SK-N-SH treated with all-trans-retinoic acid at 6 μM for 48 hours (cell line): Measurements from ENCODE around the gene NOD2.
A peak's percentile ranks its signal among the peaks of the same experiment; 100 is the strongest.

Experiments
- ATAC-seq: fragments of 200-7000 bp; cut with Tn5 transposase; 3 replicates; pipeline ENCODE4 v1.9.1; 2020; ENCODE audit warnings: mild to moderate bottlenecking, moderate library complexity
- ARNTL ChIP-seq: fragments of 450-650 bp; formaldehyde crosslinking; IDR thresholded peaks from 2 replicates; pipeline ENCODE4 v1.5.0; 2020; ENCODE audit warnings: low read depth, mild to moderate bottlenecking, moderate library complexity, borderline replicate concordance
- BACH2 ChIP-seq: fragments of 250-450 bp; sonication (Bioruptor Pico); IDR thresholded peaks from 2 replicates; pipeline ENCODE4 v1.9.0; 2021; ENCODE audit warnings: mild to moderate bottlenecking, borderline replicate concordance
- CREB5 ChIP-seq: fragments of 250-450 bp; sonication (Bioruptor Pico); IDR thresholded peaks from 2 replicates; pipeline ENCODE4 v1.5.1; 2020; ENCODE audit warnings: low read depth, mild to moderate bottlenecking, moderate library complexity
- CSRNP3 ChIP-seq: fragments of 250-450 bp; sonication (Bioruptor Pico); IDR thresholded peaks from 2 replicates; pipeline ENCODE4 v1.5.1; 2021; ENCODE audit warnings: mild to moderate bottlenecking, moderate library complexity
- GLIS3 ChIP-seq: fragments of 250-450 bp; sonication (Bioruptor Pico); IDR thresholded peaks from 2 replicates; pipeline ENCODE4 v1.5.0; 2020; ENCODE audit warnings: mild to moderate bottlenecking, moderate library complexity
- OSR1 ChIP-seq: fragments of 250-450 bp; sonication (Bioruptor Pico); IDR thresholded peaks from 2 replicates; pipeline ENCODE4 v1.8.0; 2022; ENCODE audit warnings: moderate library complexity, mild to moderate bottlenecking, inconsistent platforms
- PATZ1 ChIP-seq: fragments of 250-450 bp; sonication (Bioruptor Pico); IDR thresholded peaks from 2 replicates; pipeline ENCODE4 v1.8.0; 2020; ENCODE audit warnings: mild to moderate bottlenecking, moderate library complexity, borderline replicate concordance
- RARB ChIP-seq: fragments of 250-450 bp; sonication (Bioruptor Pico); IDR thresholded peaks from 2 replicates; pipeline ENCODE4 v1.8.0; 2021; ENCODE audit warnings: mild to moderate bottlenecking, moderate library complexity
- SNAI2 ChIP-seq: fragments of 250-450 bp; sonication (Bioruptor Pico); IDR thresholded peaks from 2 replicates; pipeline ENCODE4 v1.5.0; 2020; ENCODE audit warnings: mild to moderate bottlenecking, moderate library complexity
- TCF4 ChIP-seq: fragments of 250-450 bp; sonication (Bioruptor Pico); IDR thresholded peaks from 2 replicates; pipeline ENCODE4 v1.8.0; 2021; ENCODE audit warnings: mild to moderate bottlenecking, moderate library complexity, borderline replicate concordance
- TOX ChIP-seq: fragments of 250-450 bp; sonication (Bioruptor Pico); IDR thresholded peaks from 2 replicates; pipeline ENCODE4 v1.8.0; 2021; ENCODE audit warnings: mild to moderate bottlenecking, moderate library complexity, borderline replicate concordance
- TSHZ2 ChIP-seq: fragments of 250-450 bp; sonication (Bioruptor Pico); IDR thresholded peaks from 2 replicates; pipeline ENCODE4 v1.5.0; 2020; ENCODE audit warnings: mild to moderate bottlenecking, moderate library complexity
- ZC3H10 ChIP-seq: fragments of 250-450 bp; sonication (Bioruptor Pico); IDR thresholded peaks from 2 replicates; pipeline ENCODE4 v1.5.1; 2021; ENCODE audit warnings: mild to moderate bottlenecking, moderate library complexity
- ZFP3 ChIP-seq: fragments of 250-450 bp; sonication (Bioruptor Pico); IDR thresholded peaks from 2 replicates; pipeline ENCODE4 v1.5.0; 2020; ENCODE audit warnings: mild to moderate bottlenecking, moderate library complexity
- ZNF565 ChIP-seq: fragments of 450-650 bp; formaldehyde crosslinking; conservative IDR thresholded peaks from 2 replicates; pipeline ENCODE4 v1.5.0; 2020; ENCODE audit warnings: low read depth, mild to moderate bottlenecking, moderate library complexity
- ZNF70 ChIP-seq: fragments of 450-650 bp; formaldehyde crosslinking; IDR thresholded peaks from 2 replicates; pipeline ENCODE4 v1.5.0; 2020; ENCODE audit warnings: mild to moderate bottlenecking, moderate library complexity
- ZNF8 ChIP-seq: fragments of 450-650 bp; formaldehyde crosslinking; IDR thresholded peaks from 2 replicates; pipeline ENCODE4 v1.5.0; 2020; ENCODE audit warnings: mild to moderate bottlenecking, moderate library complexity

The NOD2 gene

GRCh38 chr16:50670476-50670875, 22.9 kb upstream of the NOD2 start (continued):
- TF ChIP-seq CSRNP3 (CRISPR knock-in tag), result no peak
- no peak for TF ChIP-seq RARB (CRISPR knock-in tag)
- no peak for TF ChIP-seq ZNF70 (CRISPR knock-in tag)
- no peak for TF ChIP-seq ZNF8
- TF ChIP-seq ZC3H10 (CRISPR knock-in tag), result no peak
- no peak for TF ChIP-seq CREB5 (CRISPR knock-in tag)
- no peak for TF ChIP-seq GLIS3
- TF ChIP-seq ZNF565 (CRISPR knock-in tag), result no peak
- TF ChIP-seq TOX (CRISPR knock-in tag), result no peak

GRCh38 chr16:50671644-50672260, 21.7 kb upstream of the NOD2 start:
- TF ChIP-seq CREB5 (CRISPR knock-in tag) (no peak), SNAI2 (CRISPR knock-in tag) (no peak), ARNTL (CRISPR knock-in tag) (no peak), TOX (CRISPR knock-in tag) (no peak), TCF4 (CRISPR knock-in tag) (no peak), ZNF8 (no peak)
- peak; percentile 37; the same call in 1 of the 3 replicates for ATAC-seq

GRCh38 chr16:50673496-50674275, 19.7 kb upstream of the NOD2 start:
- TF ChIP-seq GLIS3 (no peak), ZC3H10 (CRISPR knock-in tag) (no peak), ZFP3 (CRISPR knock-in tag) (no peak), TCF4 (CRISPR knock-in tag) (no peak), OSR1 (CRISPR knock-in tag) (no peak), TSHZ2 (CRISPR knock-in tag) (no peak), PATZ1 (no peak), BACH2 (no peak), ZNF70 (CRISPR knock-in tag) (no peak), ARNTL (CRISPR knock-in tag) (no peak), CREB5 (CRISPR knock-in tag) (no peak)
- TF ChIP-seq, all 23 proteins: peak for 0

More at GRCh38 chr16:50673496-50674275, 19.7 kb upstream of the NOD2 start:
- ATAC-seq, result no peak
